GM19193 (cell line): Measurements from ENCODE around the gene UQCC2.

Source experiments
- POLR2A ChIP-seq: IDR thresholded peaks from 4 replicates; pipeline ENCODE4 v1.6.1; 2011; ENCODE audit not compliant: insufficient read depth, insufficient read length; ENCODE audit errors: extremely low read depth

The UQCC2 gene

DNA sequence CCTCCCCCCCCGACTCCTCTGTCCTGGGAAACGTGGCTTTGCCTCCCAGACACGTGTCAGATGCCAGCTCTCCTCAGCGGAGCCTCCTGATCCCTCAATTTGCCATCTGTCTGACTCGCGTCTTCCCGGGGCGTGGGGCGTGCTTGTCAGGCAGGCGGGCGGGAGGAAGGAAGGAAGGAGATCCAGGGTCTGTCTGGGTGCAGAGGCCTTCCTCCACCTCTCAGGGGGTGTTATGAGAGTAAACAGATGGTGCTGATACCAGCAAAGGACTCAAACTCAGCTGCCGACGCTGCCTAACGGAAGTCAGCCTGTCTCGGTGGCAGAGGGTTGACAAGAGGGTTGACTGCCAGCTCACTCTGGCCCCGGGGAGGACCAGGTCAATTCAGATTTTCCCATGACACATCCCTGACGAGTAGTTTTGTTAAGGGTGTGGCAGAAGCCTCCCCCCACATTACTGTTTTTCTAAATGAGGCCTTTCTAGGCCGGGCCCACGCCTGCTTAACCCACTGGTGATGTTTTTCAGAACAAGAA is 17.0 kb downstream of the UQCC2 start:
- TF ChIP-seq POLR2A, result no peak

DNA sequence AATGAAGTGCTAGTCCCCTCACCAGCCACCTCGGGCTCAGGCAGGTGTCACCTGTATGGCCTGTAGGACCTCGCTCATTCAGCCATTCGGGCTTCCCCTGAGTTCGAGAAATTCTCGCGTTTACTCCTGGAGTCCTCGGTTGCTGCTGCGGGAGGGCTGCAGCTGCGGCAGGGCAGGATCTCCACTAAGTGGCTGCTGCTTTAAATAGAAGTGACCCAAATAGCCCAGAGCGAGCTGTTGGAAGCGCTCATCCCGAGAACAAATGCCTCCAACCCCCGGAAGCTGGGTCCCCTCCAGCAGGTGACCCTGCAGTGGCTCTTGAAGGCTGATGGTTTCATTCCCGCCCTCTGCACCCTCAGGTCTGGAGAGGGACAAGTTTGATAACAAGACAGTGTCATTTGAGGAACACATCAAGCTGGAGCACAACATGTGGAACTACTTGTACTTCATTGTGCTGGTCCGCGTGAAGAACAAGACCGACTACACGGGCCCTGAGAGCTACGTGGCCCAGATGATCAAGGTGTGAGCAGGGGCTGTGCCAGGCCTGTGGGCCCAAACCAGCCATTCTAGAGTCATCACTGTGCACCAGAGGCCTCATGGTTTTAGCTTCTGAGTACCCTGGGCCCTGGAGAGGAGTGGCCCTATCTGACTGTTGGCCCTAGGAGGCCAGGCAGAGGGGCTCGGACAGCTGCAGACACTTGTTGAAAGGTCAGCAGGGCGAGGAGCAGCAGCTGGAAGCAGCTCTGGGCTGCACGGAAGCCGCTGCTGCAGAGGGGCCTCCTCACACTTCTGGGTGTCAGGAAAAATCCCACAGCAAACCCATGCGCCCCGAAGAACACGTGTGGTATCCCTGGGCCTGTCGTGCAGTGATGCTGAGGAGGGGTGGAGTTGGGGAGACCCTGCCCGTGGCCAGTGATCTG is 18.1 kb downstream of the UQCC2 start:
- no peak for TF ChIP-seq POLR2A

DNA sequence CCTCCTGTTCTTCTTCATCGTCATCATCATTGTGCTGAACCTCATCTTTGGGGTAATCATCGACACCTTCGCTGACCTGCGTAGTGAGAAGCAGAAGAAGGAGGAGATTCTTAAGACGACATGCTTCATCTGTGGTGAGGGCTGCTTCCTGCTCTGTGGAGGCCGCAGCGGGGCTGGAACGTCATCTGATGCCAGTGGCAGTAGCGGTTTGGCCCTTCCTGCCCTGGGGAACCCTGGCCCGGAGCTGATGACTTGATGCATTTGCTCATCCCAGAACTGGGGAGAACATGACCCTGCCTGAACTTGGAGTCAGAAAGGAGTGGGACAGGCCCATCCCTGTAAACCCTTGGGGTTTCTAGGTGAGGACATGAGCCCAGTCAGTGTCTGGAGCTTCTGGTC is 18.7 kb downstream of the UQCC2 start:
- TF ChIP-seq POLR2A, result no peak

- no peak for TF ChIP-seq POLR2A
These were observed 19.3 kb downstream of the UQCC2 start for GRCh38 chr6:33692078-33692759.

DNA sequence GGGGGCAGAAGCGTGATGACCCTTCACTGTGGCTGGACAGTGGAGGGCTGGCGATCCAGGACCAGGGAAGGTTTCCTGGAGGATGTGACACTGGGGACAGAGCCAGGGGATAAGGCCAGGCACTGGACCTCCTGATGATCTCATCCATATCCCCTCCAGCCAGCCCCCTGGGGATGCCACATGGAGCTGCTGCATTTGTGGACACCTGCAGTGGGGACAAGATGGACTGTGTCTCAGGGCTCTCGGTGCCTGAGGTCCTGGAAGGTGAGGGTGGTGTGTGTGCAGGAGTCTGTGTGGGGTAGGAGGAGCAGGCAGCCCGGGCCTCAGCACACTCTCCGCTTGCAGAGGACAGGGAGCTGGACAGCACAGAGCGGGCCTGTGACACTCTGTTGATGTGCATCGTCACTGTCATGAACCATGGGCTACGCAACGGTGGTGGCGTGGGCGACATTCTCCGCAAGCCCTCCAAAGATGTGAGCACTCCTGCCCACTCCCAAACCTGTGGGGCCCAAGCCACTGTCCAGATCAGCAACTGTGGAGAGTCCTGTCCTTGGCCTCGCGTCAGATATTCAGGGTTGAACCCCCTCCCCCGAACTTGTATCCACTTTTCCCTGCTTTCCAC is 19.9 kb downstream of the UQCC2 start:
- no peak for TF ChIP-seq POLR2A

- no peak for TF ChIP-seq POLR2A
These were observed 20.7 kb downstream of the UQCC2 start for GRCh38 chr6:33690766-33691165.

DNA sequence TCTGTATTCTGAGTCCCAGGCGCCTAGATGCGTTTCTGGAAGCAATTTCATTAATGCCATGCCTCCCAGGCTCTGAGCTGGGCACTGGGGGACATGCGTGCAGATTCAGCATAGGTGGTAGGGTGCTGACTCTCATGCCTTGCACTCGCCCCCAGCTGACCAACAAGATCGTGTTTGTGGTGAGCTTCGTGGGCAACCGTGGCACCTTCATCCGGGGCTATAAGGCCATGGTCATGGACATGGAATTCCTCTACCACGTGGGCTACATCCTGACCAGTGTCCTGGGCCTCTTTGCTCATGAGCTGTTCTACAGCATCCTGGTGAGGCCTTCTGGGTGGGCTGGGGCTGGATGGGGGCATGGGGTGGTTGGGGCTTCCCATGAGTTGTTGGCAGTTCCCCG is 21.6 kb downstream of the UQCC2 start:
- TF ChIP-seq POLR2A, result no peak

DNA sequence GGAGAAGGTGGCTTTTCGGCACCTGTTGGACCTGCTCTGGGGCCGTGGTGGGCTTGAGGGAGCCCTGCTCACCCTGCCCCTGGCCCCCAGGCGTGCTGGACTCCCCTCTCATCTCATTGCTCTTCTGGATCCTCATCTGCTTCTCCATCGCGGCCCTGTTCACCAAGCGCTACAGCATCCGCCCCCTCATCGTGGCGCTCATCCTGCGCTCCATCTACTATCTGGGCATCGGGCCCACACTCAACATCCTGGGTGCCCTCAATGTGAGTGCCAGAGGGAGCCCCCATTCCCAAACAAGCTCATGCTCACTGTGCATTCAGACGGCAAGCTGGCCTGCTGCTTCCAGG is 22.4 kb downstream of the UQCC2 start:
- no peak for TF ChIP-seq POLR2A

- no peak for TF ChIP-seq POLR2A
These were observed 22.9 kb downstream of the UQCC2 start for GRCh38 chr6:33688451-33689147.

DNA sequence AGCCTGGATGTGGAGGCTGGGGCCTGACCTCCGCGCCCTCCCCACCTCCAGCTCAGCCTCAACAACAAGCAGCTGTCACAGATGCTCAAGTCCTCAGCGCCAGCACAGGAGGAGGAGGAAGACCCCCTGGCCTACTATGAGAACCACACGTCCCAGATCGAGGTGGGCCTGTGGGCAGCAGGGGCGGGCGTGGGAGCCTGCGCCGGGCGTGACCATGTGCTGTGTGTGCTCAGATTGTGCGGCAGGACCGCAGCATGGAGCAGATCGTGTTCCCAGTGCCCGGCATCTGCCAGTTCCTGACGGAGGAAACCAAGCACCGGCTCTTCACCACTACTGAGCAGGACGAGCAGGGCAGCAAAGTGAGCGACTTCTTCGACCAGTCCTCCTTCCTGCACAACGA is 23.5 kb downstream of the UQCC2 start:
- TF ChIP-seq POLR2A, result no peak

GRCh38 chr6:33686981-33687975 is 24.2 kb downstream of the UQCC2 start:
- no peak for TF ChIP-seq POLR2A

GRCh38 chr6:33686225-33686924 is 25.1 kb downstream of the UQCC2 start:
- TF ChIP-seq POLR2A, result no peak
